Kidney (tissue), 14 donors: ENCODE measurements around the gene CGREF1. TPM values are rescaled to one million over a fixed set of nuclear protein-coding genes. Genes with fewer than 3 reads are reported as not detected.
A peak's percentile ranks its signal among the peaks of the same experiment; 100 is the strongest.

Source experiments
- DNase-seq, 5 donors: peaks; one replicate each; pipeline ENCODE4 v3.0.0-alpha.2; 2013 to 2020
- FAIRE-seq: peaks from 2 replicates; lab custom pipeline; 2012; peaks lifted over from hg19 to GRCh38; lab: Jason Lieb, UNC
- H3K27ac ChIP-seq, 2 donors: one replicate each; pipeline ENCODE4 v1.7.0; 2013; ENCODE audit warnings: low read depth in 2 of 2, low read length in 2 of 2, inconsistent platforms in 1 of 2
- H3K27me3 ChIP-seq: one replicate; pipeline ENCODE4 v1.7.1; 2013; ENCODE audit warnings: low read length, inconsistent platforms; ENCODE audit not compliant: control insufficient read depth, insufficient read depth
- H3K36me3 ChIP-seq, 3 donors: one replicate each; pipeline versions ENCODE4 v1.7.0 to v1.7.1; 2013; ENCODE audit warnings: low read length in 3 of 3, control low read depth in 1 of 3, inconsistent platforms in 1 of 3; ENCODE audit not compliant: insufficient read depth in 3 of 3, control insufficient read depth in 2 of 3
- H3K4me1 ChIP-seq, 3 donors: one replicate each; pipeline versions ENCODE4 v1.7.0 to v1.7.1; 2013; ENCODE audit warnings: low read length in 3 of 3, inconsistent platforms in 1 of 3, low read depth in 1 of 3; ENCODE audit not compliant: control insufficient read depth in 2 of 3, insufficient read depth in 2 of 3
- H3K4me3 ChIP-seq, 3 donors: one replicate each; pipeline versions ENCODE4 v1.7.0 to v1.8.1; 2013; ENCODE audit warnings: low read length in 3 of 3, control low read depth in 1 of 3, inconsistent platforms in 1 of 3
- H3K9ac ChIP-seq, 3 donors: one replicate each; pipeline versions ENCODE4 v1.7.0 to v1.7.1; 2013; ENCODE audit warnings: low read length in 3 of 3, control low read depth in 1 of 3, inconsistent platforms in 1 of 3
- H3K9me3 ChIP-seq, 3 donors: one replicate each; pipeline versions ENCODE4 v1.7.0 to v1.7.1; 2013; ENCODE audit warnings: low read length in 3 of 3, control low read depth in 1 of 3, inconsistent platforms in 1 of 3; ENCODE audit not compliant: control insufficient read depth in 2 of 3, insufficient read depth in 1 of 3
- intact Hi-C: fragments of 100-400 bp; cut with DNase I; formaldehyde crosslinking; loops from one replicate; pipeline ENCODE4 v1.11.1; 2022
- polyA plus RNA-seq: library from polyadenylated mRNA; stranded (reverse); fragments of 350-450 nt; fragmentation: Illumina TruSeq; extraction: RNeasy Lipid Tissue Mini Kit (QIAGEN cat#74804); gene quantifications from one replicate; pipeline ENCODE4 v1.2.3, GENCODE V29; 2014; ENCODE audit warnings: low read depth, low replicate concordance; ENCODE audit not compliant: insufficient read depth
- total RNA-seq: library from RNA; stranded (reverse); fragmentation: NEBNext Ultra II Directional; extraction: Animal tissue kit (Norgen Biotek cat#: 25700); gene quantifications from one replicate; pipeline ENCODE4 v1.2.1, GENCODE V29; 2021
- TF ChIP-seq, protein P1 (sequence below): IDR thresholded peaks from 3 replicates; pipeline ENCODE4 v1.5.1; 2012; ENCODE audit warnings: mild to moderate bottlenecking, moderate library complexity, borderline replicate concordance; ENCODE audit not compliant: insufficient read depth; ENCODE audit errors: extremely low read depth
- donor health status: control.
- donor health status: control.
- donor health status: control.
- donor health status: control.
- donor health status: control.
- donor health status: DM: yes; HTN: yes; CAD: no.
- donor health status: Normal renal cell carcinoma (clear cell type).

Gene CGREF1
- total and polyA plus RNA-seq, 2 donors from 2014 or later: 3.7 to 3.8 TPM

DNA sequence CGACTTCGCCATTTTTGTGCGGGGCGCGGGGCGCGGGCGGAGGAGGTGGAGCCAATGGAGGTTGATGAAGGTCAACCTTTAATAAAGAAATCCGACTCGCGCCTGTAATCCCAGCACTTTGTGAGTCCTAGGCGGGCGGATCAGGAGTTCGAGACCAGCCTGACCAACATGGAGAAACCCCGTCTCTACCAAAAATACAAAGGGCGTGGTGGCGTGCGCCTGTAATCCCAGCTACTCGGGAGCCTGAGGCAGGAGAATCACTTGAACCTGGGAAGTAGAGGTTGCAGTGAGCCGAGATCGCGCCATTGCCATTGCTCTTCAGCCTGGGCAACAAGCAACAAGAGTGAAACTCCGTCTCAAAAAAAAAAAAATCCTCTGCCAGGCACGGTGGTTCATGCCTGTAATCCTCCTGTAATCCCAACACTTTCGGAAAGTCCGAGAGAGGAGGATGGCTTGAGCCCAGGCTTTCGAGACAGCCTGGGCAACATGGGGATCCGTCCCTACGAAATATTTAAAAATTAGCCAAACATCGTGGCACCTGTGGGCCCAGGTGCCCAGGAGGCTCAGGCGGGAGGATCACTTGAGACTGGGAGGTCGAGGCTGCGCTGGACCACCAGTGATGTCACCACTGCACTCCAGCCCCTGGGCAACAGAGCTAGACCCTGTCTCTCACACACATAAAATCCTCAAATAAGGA, 16.0 kb upstream of the CGREF1 start:
- FAIRE-seq: no peak
- Histone ChIP-seq H3K9ac (no peak overlapping the region), H3K4me3 (peak overlapping the region in 1 of 3 donors; percentile 90), H3K27ac (peak overlapping the region in 1 of 2 donors; percentile 76), H3K27me3 (no peaks in the 10 kb centered on the region), H3K36me3 (peaks cover 2 to 13% (median 6%) of the 10 kb centered on the region in 3 donors), H3K9me3 (no peaks in the 10 kb centered on the region), H3K4me1 (peaks cover 0 to 11% (median 7%) of the 10 kb centered on the region in 3 donors)
- peak in 1 of 5 donors; percentile 63 for DNase-seq
- intact Hi-C loops: no loop called here
- TF ChIP-seq, protein P1, sequence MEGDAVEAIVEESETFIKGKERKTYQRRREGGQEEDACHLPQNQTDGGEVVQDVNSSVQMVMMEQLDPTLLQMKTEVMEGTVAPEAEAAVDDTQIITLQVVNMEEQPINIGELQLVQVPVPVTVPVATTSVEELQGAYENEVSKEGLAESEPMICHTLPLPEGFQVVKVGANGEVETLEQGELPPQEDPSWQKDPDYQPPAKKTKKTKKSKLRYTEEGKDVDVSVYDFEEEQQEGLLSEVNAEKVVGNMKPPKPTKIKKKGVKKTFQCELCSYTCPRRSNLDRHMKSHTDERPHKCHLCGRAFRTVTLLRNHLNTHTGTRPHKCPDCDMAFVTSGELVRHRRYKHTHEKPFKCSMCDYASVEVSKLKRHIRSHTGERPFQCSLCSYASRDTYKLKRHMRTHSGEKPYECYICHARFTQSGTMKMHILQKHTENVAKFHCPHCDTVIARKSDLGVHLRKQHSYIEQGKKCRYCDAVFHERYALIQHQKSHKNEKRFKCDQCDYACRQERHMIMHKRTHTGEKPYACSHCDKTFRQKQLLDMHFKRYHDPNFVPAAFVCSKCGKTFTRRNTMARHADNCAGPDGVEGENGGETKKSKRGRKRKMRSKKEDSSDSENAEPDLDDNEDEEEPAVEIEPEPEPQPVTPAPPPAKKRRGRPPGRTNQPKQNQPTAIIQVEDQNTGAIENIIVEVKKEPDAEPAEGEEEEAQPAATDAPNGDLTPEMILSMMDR: no peak

- peaks cover 0 to 11% (median 7%) of the 10 kb centered on the region in 3 donors for H3K4me1 ChIP-seq
- peak within 1 kb of the TSS; percentile 51 to 76 for H3K27ac ChIP-seq
- H3K36me3 ChIP-seq: peaks cover 2 to 13% (median 6%) of the 10 kb centered on the region in 3 donors
- peak within 1 kb of the TSS; percentile 19 to 75 (median 74) for H3K9ac ChIP-seq
- intact Hi-C loops: no loop called here
- TF ChIP-seq, protein P1: no peak
- H3K9me3 ChIP-seq: no peaks in the 10 kb centered on the region
- peak within 1 kb of the TSS; percentile 28 to 90 (median 85) for H3K4me3 ChIP-seq
- no peaks in the 10 kb centered on the region for H3K27me3 ChIP-seq
- peak; percentile 98 to 99 (median 99) for DNase-seq
- FAIRE-seq: no peak
Observed at GRCh38 chr2:27133905-27134780, 15.2 kb upstream of the CGREF1 start, which contains the start of gene PREB. Gene PREB (minus strand): TSS chr2:27134636. CDS start chr2:27134421, 215 bp downstream.

DNA sequence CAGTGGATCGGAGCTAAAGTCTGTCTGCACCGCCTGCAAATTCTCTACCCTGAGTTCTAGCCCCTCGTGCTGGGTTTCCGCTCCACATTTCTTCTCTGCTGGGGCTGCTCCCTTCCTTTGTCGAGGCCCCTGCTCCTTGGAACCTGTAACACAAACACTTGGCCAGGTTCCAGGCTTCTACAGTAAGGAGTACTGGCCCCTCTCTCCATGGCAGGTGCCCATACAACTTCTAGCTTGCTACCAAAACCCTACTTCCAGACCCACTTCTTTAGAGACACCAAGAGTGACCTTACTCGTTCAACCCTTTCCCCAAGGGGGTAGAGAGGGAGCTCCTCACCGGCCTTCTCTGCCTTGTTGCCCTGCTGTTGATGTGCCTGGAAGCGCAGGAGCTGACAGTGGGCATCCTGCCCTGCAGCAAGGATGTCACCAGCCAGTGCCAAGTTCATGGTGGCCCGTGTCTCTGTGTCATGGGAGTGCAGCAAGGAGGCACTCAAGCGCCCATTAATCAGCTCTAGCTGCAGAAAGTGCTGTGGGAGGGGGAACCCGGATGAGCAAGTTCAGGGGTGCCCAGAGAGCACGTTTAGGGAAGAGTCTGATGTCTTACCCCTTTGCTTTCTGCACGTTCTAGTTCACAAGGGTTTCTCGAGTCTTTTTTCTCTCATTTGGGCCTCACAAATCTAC, 14.4 kb upstream of the CGREF1 start:
- Histone ChIP-seq H3K9ac (peak overlapping the region; percentile 19 to 75 (median 74)), H3K27ac (no peak overlapping the region), H3K4me1 (peaks cover 0 to 11% (median 7%) of the 10 kb centered on the region in 3 donors), H3K9me3 (no peaks in the 10 kb centered on the region), H3K27me3 (no peaks in the 10 kb centered on the region), H3K4me3 (peak overlapping the region; percentile 28 to 90 (median 85)), H3K36me3 (peaks cover 2 to 13% (median 6%) of the 10 kb centered on the region in 3 donors)
- TF ChIP-seq, protein P1: no peak
- intact Hi-C loops: no loop called here
- FAIRE-seq (no peak), DNase-seq (peak in 1 of 5 donors; percentile 53)
